ENCODE results near the gene TBC1D3. TPM values are rescaled to one million over a fixed set of nuclear protein-coding genes. Genes with fewer than 3 reads are reported as not detected.

TBC1D3 gene
- total RNA-seq = not detected in 2 replicates

GRCh38 chr17:38192455-38192854, at the start of gene TBC1D3:
TSS of gene TBC1D3 (minus strand) at chr17:38192555. CDS start at chr17:38191029, 1,526 bp downstream.

Other genes with a start within 250 kb of the TBC1D3 start
- 2.4 TPM in 1 of 2 replicates, not detected in the other for gene TBC1D3L, start 203.5 kb downstream of the TBC1D3 start, total RNA-seq
- 0.09 and 0.11 TPM in 2 replicates for gene TBC1D3D, start 188.6 kb downstream of the TBC1D3 start, total RNA-seq
- gene TBC1D3C, start 123.9 kb downstream of the TBC1D3 start, total RNA-seq = 0.87 TPM in 1 of 2 replicates, not detected in the other
- gene TBC1D3E, start 64.6 kb downstream of the TBC1D3 start, total RNA-seq = 1.4 TPM in 1 of 2 replicates, not detected in the other
- 37.2 and 43.3 TPM in 2 replicates for gene MRPL45, start 104.6 kb upstream of the TBC1D3 start, total RNA-seq
- gene GPR179, start 151.4 kb upstream of the TBC1D3 start, total RNA-seq = not detected in 2 replicates
- 7.0 and 9.2 TPM in 2 replicates for gene SOCS7, start 159.3 kb upstream of the TBC1D3 start, total RNA-seq
- 27.3 and 34.1 TPM in 2 replicates for gene ARHGAP23, start 235.9 kb upstream of the TBC1D3 start, total RNA-seq

Data from dermis lymphatic vessel endothelial cell (primary cell).